Sigmoid colon (tissue), 7 donors: ENCODE results near the gene ANKRD13D. TPM values are rescaled to one million over a fixed set of nuclear protein-coding genes. Genes with fewer than 3 reads are reported as not detected.

ENCODE experiments used
- DNase-seq: peaks from one replicate; pipeline ENCODE4 v3.0.0-alpha.2; 2019
- H3K27ac ChIP-seq, 4 donors: fragments of 200-600 bp; sonication (generic); one replicate each; pipeline ENCODE4 v1.5.1; 2016 to 2019; ENCODE audit warnings: mild to moderate bottlenecking in 1 of 4
- H3K27me3 ChIP-seq, 3 donors: fragments of 200-600 bp; sonication (generic); one replicate each; pipeline ENCODE4 v1.5.1; 2019; ENCODE audit warnings: mild to moderate bottlenecking in 1 of 3
- H3K36me3 ChIP-seq, 4 donors: fragments of 200-600 bp; sonication (generic); one replicate each; pipeline ENCODE4 v1.5.1; 2016 to 2019
- H3K4me1 ChIP-seq, 4 donors: fragments of 200-600 bp; sonication (generic); one replicate each; pipeline ENCODE4 v1.5.1; 2017 to 2019
- H3K4me3 ChIP-seq, 4 donors: fragments of 200-600 bp; sonication (generic); one replicate each; pipeline ENCODE4 v1.5.1; 2017 to 2019; ENCODE audit warnings: mild to moderate bottlenecking in 2 of 4, moderate library complexity in 1 of 4
- H3K9me3 ChIP-seq, 4 donors: fragments of 200-600 bp in 3 of 4; sonication (generic) in 3 of 4; one replicate each; pipeline versions ENCODE4 v1.5.1 to v1.6.1; 2013 to 2019
- CTCF ChIP-seq, 4 experiments: fragments of 450-650 bp in 3 of 4; fragments of 200-600 bp in 1 of 4; IDR thresholded peaks; one replicate each; pipeline ENCODE4 v1.5.1; 2016 to 2019; ENCODE audit warnings: antibody characterized with exemption in 4 of 4, mild to moderate bottlenecking in 3 of 4, moderate library complexity in 2 of 4
- EP300 ChIP-seq, 4 donors: sonication (generic); formaldehyde crosslinking; IDR thresholded peaks; one replicate each; pipeline ENCODE4 v1.6.1; 2017; ENCODE audit warnings: antibody characterized with exemption in 4 of 4
- POLR2A ChIP-seq, 2 donors: fragments of 450-650 bp; IDR thresholded peaks; one replicate each; pipeline ENCODE4 v1.6.1; 2016; ENCODE audit warnings: antibody characterized with exemption in 2 of 2, mild to moderate bottlenecking in 2 of 2, moderate library complexity in 2 of 2
- POLR2AphosphoS5 ChIP-seq, 4 donors: sonication (generic); formaldehyde crosslinking; IDR thresholded peaks; one replicate each; pipeline ENCODE4 v1.6.1; 2017; ENCODE audit warnings: antibody characterized with exemption in 4 of 4
- WGBS, 2 donors: extraction: QIAGEN DNeasy Blood & Tissue Kit; methylation state at CpG; one replicate each; pipeline ENCODE4 v1.1.7; 2013; 5-methylcytosine and 5-hydroxymethylcytosine counted together
- intact Hi-C: fragments of 100-400 bp; cut with DNase I; formaldehyde crosslinking; loops from one replicate; pipeline ENCODE4 v1.15.1; 2023
- polyA plus RNA-seq, 3 donors: library from polyadenylated mRNA; stranded (reverse); fragments of 200-250 nt; gene quantifications; one replicate each; pipeline ENCODE4 v1.2.3, GENCODE V29; 2013
- total RNA-seq, 4 donors: library from RNA; depleted of rRNA; stranded (reverse); fragments of >200 nt; gene quantifications; one replicate each; pipeline ENCODE4 v1.1.0, GENCODE V29; 2016
- donor health status: healthy with polysubstance abuse.
- donor health status: Bipolar disorder and iron deficiency.
- donor health status: healthy.

ANKRD13D gene
- total and polyA plus RNA-seq, 7 donors = 9.0 to 45.7 (median 24.0) TPM

- no peak overlapping the region for H3K4me3 ChIP-seq
- peak overlapping the region in 1 of 4 donors; percentile 38 for H3K27ac ChIP-seq
- no peaks in the 10 kb centered on the region for H3K27me3 ChIP-seq
- TF ChIP-seq POLR2A (IDR thresholded peaks at IDR 0.05) = no peak
- TF ChIP-seq CTCF (IDR thresholded peaks at IDR 0.05) = no peak
- TF ChIP-seq POLR2AphosphoS5 (IDR thresholded peaks at IDR 0.05) = no peak
- no peak for TF ChIP-seq EP300 (IDR thresholded peaks at IDR 0.05)
- no peaks in the 10 kb centered on the region for H3K9me3 ChIP-seq
- intact Hi-C loops = no loop called here
- H3K36me3 ChIP-seq = peaks cover 61 to 67% (median 64%) of the 10 kb centered on the region in 4 donors
- peaks cover 0 to 45% (median 34%) of the 10 kb centered on the region in 4 donors for H3K4me1 ChIP-seq
- WGBS, 2 donors = 78 to 89% methylated on average over 13 of the region's 13 CpGs
- DNase-seq = peak; percentile 51
Observed at GRCh38 chr11:67280341-67280787, 8.7 kb upstream of the ANKRD13D start.

GRCh38 chr11:67280788-67281551 lies 8.1 kb upstream of the ANKRD13D start:
- no peaks in the 10 kb centered on the region for H3K9me3 ChIP-seq
- DNase-seq = peak; percentile 63
- intact Hi-C loops = no loop called here
- TF ChIP-seq POLR2A (IDR thresholded peaks at IDR 0.05) (no peak), CTCF (IDR thresholded peaks at IDR 0.05) (no peak), POLR2AphosphoS5 (IDR thresholded peaks at IDR 0.05) (no peak), EP300 (IDR thresholded peaks at IDR 0.05) (no peak)
- H3K36me3 ChIP-seq = peaks cover 66 to 73% (median 70%) of the 10 kb centered on the region in 4 donors
- WGBS, 2 donors = 95 to 96% methylated on average over 31 of the region's 31 CpGs
- no peaks in the 10 kb centered on the region for H3K27me3 ChIP-seq
- peaks cover 0 to 39% (median 28%) of the 10 kb centered on the region in 4 donors for H3K4me1 ChIP-seq
- no peak overlapping the region for H3K27ac ChIP-seq
- no peak overlapping the region for H3K4me3 ChIP-seq

- H3K4me1 ChIP-seq = peaks cover 0 to 36% (median 22%) of the 10 kb centered on the region in 4 donors
- no peak for TF ChIP-seq EP300 (IDR thresholded peaks at IDR 0.05)
- no peak for TF ChIP-seq POLR2AphosphoS5 (IDR thresholded peaks at IDR 0.05)
- no peak for TF ChIP-seq POLR2A (IDR thresholded peaks at IDR 0.05)
- intact Hi-C loops = no loop called here
- WGBS, 2 donors = 95 to 96% methylated on average over 27 of the region's 27 CpGs
- no peaks in the 10 kb centered on the region for H3K9me3 ChIP-seq
- H3K27ac ChIP-seq = peak overlapping the region in 1 of 4 donors; percentile 62
- peak; percentile 57 for DNase-seq
- H3K36me3 ChIP-seq = peaks cover 66 to 76% (median 73%) of the 10 kb centered on the region in 4 donors
- no peak overlapping the region for H3K4me3 ChIP-seq
- H3K27me3 ChIP-seq = no peaks in the 10 kb centered on the region
Observed at GRCh38 chr11:67281552-67282150, 7.5 kb upstream of the ANKRD13D start.

GRCh38 chr11:67282155-67282875 lies 6.8 kb upstream of the ANKRD13D start:
- H3K27ac ChIP-seq = peak overlapping the region in 3 of 4 donors; percentile 17 to 62 (median 38)

More at GRCh38 chr11:67282155-67282875, 6.8 kb upstream of the ANKRD13D start:
- intact Hi-C loops = no loop called here
- WGBS, 2 donors = 87 to 89% methylated on average over 20 of the region's 20 CpGs
- Histone ChIP-seq H3K9me3 (no peaks in the 10 kb centered on the region), H3K27me3 (no peaks in the 10 kb centered on the region), H3K4me3 (no peak overlapping the region), H3K4me1 (peaks cover 0 to 36% (median 20%) of the 10 kb centered on the region in 4 donors), H3K36me3 (peaks cover 66 to 80% (median 73%) of the 10 kb centered on the region in 4 donors)
- TF ChIP-seq POLR2AphosphoS5 (IDR thresholded peaks at IDR 0.05) = no peak
- TF ChIP-seq POLR2A (IDR thresholded peaks at IDR 0.05) = no peak
- TF ChIP-seq EP300 (IDR thresholded peaks at IDR 0.05) = no peak
- no peak for TF ChIP-seq CTCF (IDR thresholded peaks at IDR 0.05)
- DNase-seq = peak; percentile 65
